HG03378 (cell line): ENCODE data around the gene GPR68.
"Not testable (repeated sequence)": the region's sequence is repeated elsewhere in the genome, so short reads cannot be mapped to it uniquely, and the experiment has no call there.

Source experiments
- ATAC-seq: cut with Tn5 transposase; IDR thresholded peaks from one replicate; pipeline ENCODE4 v1.9.1; 2021; ENCODE audit warnings: mild to moderate bottlenecking, moderate library complexity; ENCODE audit not compliant: unreplicated experiment

Gene GPR68

GRCh38 chr14:91230397-91231035 lies 14.0 kb downstream of the GPR68 start:
- no peak for ATAC-seq

- peak; percentile 76 for ATAC-seq
Measured at GRCh38 chr14:91229743-91230200, 14.7 kb downstream of the GPR68 start.

GRCh38 chr14:91229005-91229382 lies 15.5 kb downstream of the GPR68 start:
- ATAC-seq: no peak

- peak; percentile 87 for ATAC-seq
Measured at GRCh38 chr14:91228112-91229004, 16.1 kb downstream of the GPR68 start.

- no peak for ATAC-seq
Measured at GRCh38 chr14:91227183-91227628, 17.3 kb downstream of the GPR68 start.

GRCh38 chr14:91226360-91226759 lies 18.1 kb downstream of the GPR68 start:
- ATAC-seq: not testable (repeated sequence)

GRCh38 chr14:91225025-91225424 lies 19.5 kb downstream of the GPR68 start:
- no peak for ATAC-seq

GRCh38 chr14:91223028-91223783 lies 21.3 kb downstream of the GPR68 start:
- no peak for ATAC-seq

- no peak for ATAC-seq
Measured at GRCh38 chr14:91221270-91221669, 23.2 kb downstream of the GPR68 start.

- no peak for ATAC-seq
Measured at GRCh38 chr14:91220581-91221000, 23.9 kb downstream of the GPR68 start.

- ATAC-seq: no peak
Measured at GRCh38 chr14:91219517-91220389, 24.8 kb downstream of the GPR68 start.

- no peak for ATAC-seq
Measured at GRCh38 chr14:91218014-91218413, 26.5 kb downstream of the GPR68 start.

- ATAC-seq: no peak
Measured at GRCh38 chr14:91216731-91217226, 27.7 kb downstream of the GPR68 start.

- no peak for ATAC-seq
Measured at GRCh38 chr14:91215381-91215780, 29.1 kb downstream of the GPR68 start.

GRCh38 chr14:91214306-91214705 lies 30.2 kb downstream of the GPR68 start:
- ATAC-seq: no peak

GRCh38 chr14:91211017-91211416 lies 33.5 kb downstream of the GPR68 start:
- ATAC-seq: no peak

- ATAC-seq: no peak
Measured at GRCh38 chr14:91207008-91207407, 37.5 kb downstream of the GPR68 start.

- ATAC-seq: no peak
Measured at GRCh38 chr14:91205459-91205858, 39.0 kb downstream of the GPR68 start.

GRCh38 chr14:91204657-91205056 lies 39.8 kb downstream of the GPR68 start:
- no peak for ATAC-seq
